ENCODE data around the gene SPTLC1. TPM values are rescaled to one million over a fixed set of nuclear protein-coding genes. Genes with fewer than 3 reads are reported as not detected.

The SPTLC1 gene
- total and polyA plus RNA-seq, 10 of the 15 experiments (the other 5 are each of a cell fraction or from before 2014, with no cell fraction given): 38.0 to 68.7 (median 52.8) TPM

DNA sequence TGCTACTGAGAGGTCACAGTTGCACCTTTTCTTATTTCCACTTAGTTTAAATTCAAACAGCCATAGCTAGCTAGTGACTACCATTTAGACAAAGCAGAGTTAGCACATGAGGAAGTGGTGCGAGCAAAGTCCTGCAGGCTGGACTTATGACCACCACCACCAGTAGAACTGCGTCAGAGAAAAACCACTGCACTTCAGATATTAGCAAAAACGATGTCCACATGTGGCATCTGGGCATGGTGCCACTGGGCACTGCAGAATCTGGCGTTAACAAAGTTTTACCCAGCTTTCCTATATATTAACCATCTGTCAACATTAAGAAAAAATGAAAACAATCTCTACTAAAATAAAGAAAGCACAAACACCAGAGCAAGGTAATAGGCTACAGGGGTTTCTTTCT is 80.1 kb downstream of the SPTLC1 start (continued):
- TF ChIP-seq, protein P1, sequence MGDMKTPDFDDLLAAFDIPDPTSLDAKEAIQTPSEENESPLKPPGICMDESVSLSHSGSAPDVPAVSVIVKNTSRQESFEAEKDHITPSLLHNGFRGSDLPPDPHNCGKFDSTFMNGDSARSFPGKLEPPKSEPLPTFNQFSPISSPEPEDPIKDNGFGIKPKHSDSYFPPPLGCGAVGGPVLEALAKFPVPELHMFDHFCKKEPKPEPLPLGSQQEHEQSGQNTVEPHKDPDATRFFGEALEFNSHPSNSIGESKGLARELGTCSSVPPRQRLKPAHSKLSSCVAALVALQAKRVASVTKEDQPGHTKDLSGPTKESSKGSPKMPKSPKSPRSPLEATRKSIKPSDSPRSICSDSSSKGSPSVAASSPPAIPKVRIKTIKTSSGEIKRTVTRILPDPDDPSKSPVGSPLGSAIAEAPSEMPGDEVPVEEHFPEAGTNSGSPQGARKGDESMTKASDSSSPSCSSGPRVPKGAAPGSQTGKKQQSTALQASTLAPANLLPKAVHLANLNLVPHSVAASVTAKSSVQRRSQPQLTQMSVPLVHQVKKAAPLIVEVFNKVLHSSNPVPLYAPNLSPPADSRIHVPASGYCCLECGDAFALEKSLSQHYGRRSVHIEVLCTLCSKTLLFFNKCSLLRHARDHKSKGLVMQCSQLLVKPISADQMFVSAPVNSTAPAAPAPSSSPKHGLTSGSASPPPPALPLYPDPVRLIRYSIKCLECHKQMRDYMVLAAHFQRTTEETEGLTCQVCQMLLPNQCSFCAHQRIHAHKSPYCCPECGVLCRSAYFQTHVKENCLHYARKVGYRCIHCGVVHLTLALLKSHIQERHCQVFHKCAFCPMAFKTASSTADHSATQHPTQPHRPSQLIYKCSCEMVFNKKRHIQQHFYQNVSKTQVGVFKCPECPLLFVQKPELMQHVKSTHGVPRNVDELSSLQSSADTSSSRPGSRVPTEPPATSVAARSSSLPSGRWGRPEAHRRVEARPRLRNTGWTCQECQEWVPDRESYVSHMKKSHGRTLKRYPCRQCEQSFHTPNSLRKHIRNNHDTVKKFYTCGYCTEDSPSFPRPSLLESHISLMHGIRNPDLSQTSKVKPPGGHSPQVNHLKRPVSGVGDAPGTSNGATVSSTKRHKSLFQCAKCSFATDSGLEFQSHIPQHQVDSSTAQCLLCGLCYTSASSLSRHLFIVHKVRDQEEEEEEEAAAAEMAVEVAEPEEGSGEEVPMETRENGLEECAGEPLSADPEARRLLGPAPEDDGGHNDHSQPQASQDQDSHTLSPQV (IDR thresholded peaks at IDR 0.05): no peak
- no peak for TF ChIP-seq YBX1 (IDR thresholded peaks at IDR 0.05)
- no peak for TF ChIP-seq MTA2 (IDR thresholded peaks at IDR 0.05; ENCODE audit: low read depth)

- Histone ChIP-seq H2AFZ (ENCODE audit: control insufficient read depth, low read depth, low read length) (no peak overlapping the region), H3K4me3 (no peak overlapping the region), H3K9ac (ENCODE audit: control insufficient read depth, insufficient read depth, low read length) (no peak overlapping the region), H3K79me2 (ENCODE audit: control insufficient read depth, insufficient read depth, low read length) (no peaks in the 10 kb centered on the region), H3K9me3 (replicated peaks; ENCODE audit: control insufficient read depth, insufficient read depth, low read length) (no peaks in the 10 kb centered on the region), H4K20me1 (ENCODE audit: control insufficient read depth, insufficient read depth) (no peaks in the 10 kb centered on the region), H3K4me1 (ENCODE audit: control insufficient read depth, insufficient read depth, low read length) (no peaks in the 10 kb centered on the region), H3K27ac (ENCODE audit: control insufficient read depth, insufficient read depth) (no peak overlapping the region), H3K36me3 (ENCODE audit: control insufficient read depth in 2 of 2, insufficient read depth in 2 of 2, low read length in 1 of 2) (peaks cover 10 to 26% of the 10 kb centered on the region in 2 experiments), H3K4me2 (ENCODE audit: control insufficient read depth, insufficient read depth) (no peak overlapping the region), H3K27me3 (replicated peaks in 1 of 2; ENCODE audit: control insufficient read depth in 2 of 2, insufficient read depth in 2 of 2, low read length in 1 of 2) (no peaks in the 10 kb centered on the region)
- POLR2A ChIA-PET: no interaction called here
- ATAC-seq (no peak), FAIRE-seq (no peak), DNase-seq (ENCODE audit: low read depth, low spot score) (no peak)
- SMC1A ChIA-PET (ENCODE audit: uncharacterized antibody, unreplicated experiment): no interaction called here
- no TSS peak for BruUV-seq (replicated peaks)
- RAD21 ChIA-PET (ENCODE audit: unreplicated experiment): no interaction called here
- TF ChIP-seq JUND (IDR thresholded peaks at IDR 0.05; ENCODE audit: low read depth, low read length): no peak
- no peak for TF ChIP-seq ZNF384 (IDR thresholded peaks at IDR 0.05; ENCODE audit: borderline replicate concordance, low read depth, low read length)
- TF ChIP-seq PML (IDR thresholded peaks at IDR 0.05; ENCODE audit: low read length): no peak
- TF ChIP-seq USF1 (IDR thresholded peaks at IDR 0.05; ENCODE audit: borderline replicate concordance, extremely low read length, insufficient read depth, low read depth, low read length): no peak
- no peak for TF ChIP-seq POU2F2 (IDR thresholded peaks at IDR 0.05; ENCODE audit: borderline replicate concordance, low read depth, low read length)
- TF ChIP-seq WRNIP1 (IDR thresholded peaks at IDR 0.05; ENCODE audit: borderline replicate concordance, low read depth, low read length): no peak
- no peak for TF ChIP-seq HDGF (IDR thresholded peaks at IDR 0.05)
- TF ChIP-seq TAF1 (IDR thresholded peaks at IDR 0.05; ENCODE audit: borderline replicate concordance, low read depth, low read length): no peak
- TF ChIP-seq ETV6 (conservative IDR thresholded peaks at IDR 0.05 in 1 of 2, IDR thresholded peaks at IDR 0.05 in 1 of 2; ENCODE audit: borderline replicate concordance in 1 of 2, low read depth in 1 of 2): no peak
- no peak for TF ChIP-seq RAD51 (IDR thresholded peaks at IDR 0.05)
- TF ChIP-seq LARP7 (IDR thresholded peaks at IDR 0.05): no peak
- no peak for TF ChIP-seq DPF2 (IDR thresholded peaks at IDR 0.05)
- intact Hi-C loops (cut with micrococcal nuclease; ENCODE audit: unreplicated experiment): no loop called here
- in situ Hi-C loops (cut with MboI): no loop called here
- CTCF ChIA-PET: no interaction called here
- 98% methylated on average over 5 of the region's 5 CpGs for WGBS (ENCODE audit: insufficient coverage, insufficient replicate concordance, low lambda C conversion rate, missing lambda C conversion rate)
Measured at GRCh38 chr9:92033991-92034390, 81.2 kb downstream of the SPTLC1 start.

Measured in GM12878 (cell line).